HL-60 (cell line): ENCODE measurements around the gene ADIG.

Source experiments
- DNase-seq, 2 experiments: peaks; one replicate each; pipeline ENCODE4 v3.0.0-alpha.2; 2010 to 2020; ENCODE audit warnings: low read depth in 1 of 2, low spot score in 1 of 2
- H3K27ac ChIP-seq: fragments of 250-450 bp; sonication (Bioruptor Pico); replicated peaks from 2 replicates; pipeline ENCODE4 v1.5.1; 2020; ENCODE audit warnings: mild to moderate bottlenecking, moderate library complexity
- H3K27me3 ChIP-seq: fragments of 250-450 bp; sonication (Bioruptor Pico); 2 replicates; pipeline ENCODE4 v1.5.1; 2021; ENCODE audit warnings: mild to moderate bottlenecking, moderate library complexity; ENCODE audit not compliant: insufficient read depth, poor library complexity, severe bottlenecking
- H3K4me3 ChIP-seq: replicated peaks from 2 replicates; pipeline ENCODE4 v1.5.1; 2011; ENCODE audit warnings: mild to moderate bottlenecking, control low read depth, low read length; ENCODE audit not compliant: insufficient read depth
- GABPA ChIP-seq: IDR thresholded peaks from 2 replicates; pipeline ENCODE4 v1.6.1; 2012; ENCODE audit warnings: low read depth
- POLR2AphosphoS5 ChIP-seq: IDR thresholded peaks from 2 replicates; pipeline ENCODE4 v1.6.1; 2012; ENCODE audit warnings: low read depth
- SPI1 ChIP-seq: IDR thresholded peaks from 2 replicates; pipeline ENCODE4 v1.6.1; 2012; ENCODE audit warnings: low read depth, mild to moderate bottlenecking, borderline replicate concordance
- TF ChIP-seq, protein P1 (sequence below): IDR thresholded peaks from one replicate; pipeline ENCODE4 v1.5.1; 2011; ENCODE audit warnings: low read length, control low read depth, inconsistent platforms; ENCODE audit not compliant: insufficient read depth
- TF ChIP-seq, protein P2 (sequence below): IDR thresholded peaks from 2 replicates; pipeline ENCODE4 v1.6.1; 2012; ENCODE audit warnings: low read depth; ENCODE audit not compliant: insufficient replicate concordance

Gene ADIG

DNA sequence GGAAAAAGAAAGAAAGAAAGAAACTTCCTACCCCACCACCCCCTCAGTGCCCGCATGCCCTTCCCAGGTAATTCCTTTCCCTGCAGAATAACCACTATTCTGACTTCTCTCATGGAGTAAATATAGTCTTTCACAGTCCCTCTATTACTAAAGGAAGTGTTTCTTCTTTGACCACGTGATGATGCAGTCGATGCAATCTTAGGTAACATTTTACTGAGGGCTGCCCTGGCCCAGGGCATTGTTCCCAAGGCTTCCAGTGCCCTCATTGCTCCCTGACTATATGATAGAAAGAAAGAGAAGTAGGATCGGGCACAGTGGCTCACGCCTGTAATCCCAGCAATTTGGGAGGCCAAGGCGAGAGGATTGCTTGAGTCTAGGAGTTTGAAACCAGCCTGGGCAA is 49.7 kb downstream of the ADIG start:
- TF ChIP-seq, protein P1, sequence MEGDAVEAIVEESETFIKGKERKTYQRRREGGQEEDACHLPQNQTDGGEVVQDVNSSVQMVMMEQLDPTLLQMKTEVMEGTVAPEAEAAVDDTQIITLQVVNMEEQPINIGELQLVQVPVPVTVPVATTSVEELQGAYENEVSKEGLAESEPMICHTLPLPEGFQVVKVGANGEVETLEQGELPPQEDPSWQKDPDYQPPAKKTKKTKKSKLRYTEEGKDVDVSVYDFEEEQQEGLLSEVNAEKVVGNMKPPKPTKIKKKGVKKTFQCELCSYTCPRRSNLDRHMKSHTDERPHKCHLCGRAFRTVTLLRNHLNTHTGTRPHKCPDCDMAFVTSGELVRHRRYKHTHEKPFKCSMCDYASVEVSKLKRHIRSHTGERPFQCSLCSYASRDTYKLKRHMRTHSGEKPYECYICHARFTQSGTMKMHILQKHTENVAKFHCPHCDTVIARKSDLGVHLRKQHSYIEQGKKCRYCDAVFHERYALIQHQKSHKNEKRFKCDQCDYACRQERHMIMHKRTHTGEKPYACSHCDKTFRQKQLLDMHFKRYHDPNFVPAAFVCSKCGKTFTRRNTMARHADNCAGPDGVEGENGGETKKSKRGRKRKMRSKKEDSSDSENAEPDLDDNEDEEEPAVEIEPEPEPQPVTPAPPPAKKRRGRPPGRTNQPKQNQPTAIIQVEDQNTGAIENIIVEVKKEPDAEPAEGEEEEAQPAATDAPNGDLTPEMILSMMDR = no peak
- TF ChIP-seq, protein P2, sequence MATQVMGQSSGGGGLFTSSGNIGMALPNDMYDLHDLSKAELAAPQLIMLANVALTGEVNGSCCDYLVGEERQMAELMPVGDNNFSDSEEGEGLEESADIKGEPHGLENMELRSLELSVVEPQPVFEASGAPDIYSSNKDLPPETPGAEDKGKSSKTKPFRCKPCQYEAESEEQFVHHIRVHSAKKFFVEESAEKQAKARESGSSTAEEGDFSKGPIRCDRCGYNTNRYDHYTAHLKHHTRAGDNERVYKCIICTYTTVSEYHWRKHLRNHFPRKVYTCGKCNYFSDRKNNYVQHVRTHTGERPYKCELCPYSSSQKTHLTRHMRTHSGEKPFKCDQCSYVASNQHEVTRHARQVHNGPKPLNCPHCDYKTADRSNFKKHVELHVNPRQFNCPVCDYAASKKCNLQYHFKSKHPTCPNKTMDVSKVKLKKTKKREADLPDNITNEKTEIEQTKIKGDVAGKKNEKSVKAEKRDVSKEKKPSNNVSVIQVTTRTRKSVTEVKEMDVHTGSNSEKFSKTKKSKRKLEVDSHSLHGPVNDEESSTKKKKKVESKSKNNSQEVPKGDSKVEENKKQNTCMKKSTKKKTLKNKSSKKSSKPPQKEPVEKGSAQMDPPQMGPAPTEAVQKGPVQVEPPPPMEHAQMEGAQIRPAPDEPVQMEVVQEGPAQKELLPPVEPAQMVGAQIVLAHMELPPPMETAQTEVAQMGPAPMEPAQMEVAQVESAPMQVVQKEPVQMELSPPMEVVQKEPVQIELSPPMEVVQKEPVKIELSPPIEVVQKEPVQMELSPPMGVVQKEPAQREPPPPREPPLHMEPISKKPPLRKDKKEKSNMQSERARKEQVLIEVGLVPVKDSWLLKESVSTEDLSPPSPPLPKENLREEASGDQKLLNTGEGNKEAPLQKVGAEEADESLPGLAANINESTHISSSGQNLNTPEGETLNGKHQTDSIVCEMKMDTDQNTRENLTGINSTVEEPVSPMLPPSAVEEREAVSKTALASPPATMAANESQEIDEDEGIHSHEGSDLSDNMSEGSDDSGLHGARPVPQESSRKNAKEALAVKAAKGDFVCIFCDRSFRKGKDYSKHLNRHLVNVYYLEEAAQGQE = no peak
- TF ChIP-seq POLR2AphosphoS5 = no peak
- no peak for TF ChIP-seq GABPA
- TF ChIP-seq SPI1 = no peak
- no peak overlapping the region for H3K4me3 ChIP-seq

DNA sequence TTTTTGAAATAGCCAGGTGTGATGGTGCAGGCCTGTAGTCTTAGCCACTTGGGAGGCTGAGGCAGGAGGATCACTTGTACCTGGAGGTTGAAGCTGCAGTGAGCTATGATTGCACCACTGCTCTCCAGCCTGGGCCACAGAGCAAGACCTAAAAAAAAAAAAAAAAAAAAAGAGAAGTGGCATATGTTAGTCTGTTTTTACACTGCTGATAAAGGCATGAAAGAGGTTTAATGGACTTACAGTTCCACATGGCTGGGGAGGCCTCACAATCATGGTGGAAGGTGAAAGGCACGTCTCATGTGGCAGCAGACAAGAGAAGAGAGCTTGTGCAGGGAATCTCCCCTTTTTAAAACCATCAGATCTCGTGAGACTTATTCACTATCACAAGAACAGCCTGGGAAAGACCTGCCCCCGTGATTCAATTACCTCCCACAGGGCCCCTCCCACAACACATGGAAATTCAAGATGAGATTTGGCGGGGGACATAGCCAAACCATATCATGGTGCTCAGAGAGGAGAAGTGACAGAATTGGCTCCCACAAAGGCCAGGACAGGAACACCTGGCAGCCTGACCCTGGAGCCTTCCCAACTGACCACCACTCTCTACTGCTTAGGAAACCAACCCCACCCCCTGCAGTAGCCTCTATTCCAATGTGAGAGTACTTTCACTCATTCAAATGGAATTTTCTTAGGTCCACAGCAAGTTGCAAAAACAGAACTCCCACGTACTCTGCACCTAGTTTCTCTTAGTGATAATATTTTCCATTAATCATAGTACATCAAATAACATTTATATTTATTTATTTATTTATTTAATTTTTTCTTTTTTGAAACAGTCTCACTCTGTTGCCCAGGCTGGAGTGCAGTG is 50.4 kb downstream of the ADIG start:
- TF ChIP-seq SPI1 = peak; percentile 40; the same call in 1 of the 2 replicates
- TF ChIP-seq, protein P1 = no peak
- TF ChIP-seq POLR2AphosphoS5 = no peak
- TF ChIP-seq, protein P2 = no peak
- H3K27ac ChIP-seq = no peak overlapping the region
- H3K27me3 ChIP-seq = no peaks in the 10 kb centered on the region
- no peak for DNase-seq
- H3K4me3 ChIP-seq = no peak overlapping the region

More for the DNA sequence above, 49.7 kb downstream of the ADIG start:
- DNase-seq = no peak
- no peaks in the 10 kb centered on the region for H3K27me3 ChIP-seq
- H3K27ac ChIP-seq = no peak overlapping the region

DNA sequence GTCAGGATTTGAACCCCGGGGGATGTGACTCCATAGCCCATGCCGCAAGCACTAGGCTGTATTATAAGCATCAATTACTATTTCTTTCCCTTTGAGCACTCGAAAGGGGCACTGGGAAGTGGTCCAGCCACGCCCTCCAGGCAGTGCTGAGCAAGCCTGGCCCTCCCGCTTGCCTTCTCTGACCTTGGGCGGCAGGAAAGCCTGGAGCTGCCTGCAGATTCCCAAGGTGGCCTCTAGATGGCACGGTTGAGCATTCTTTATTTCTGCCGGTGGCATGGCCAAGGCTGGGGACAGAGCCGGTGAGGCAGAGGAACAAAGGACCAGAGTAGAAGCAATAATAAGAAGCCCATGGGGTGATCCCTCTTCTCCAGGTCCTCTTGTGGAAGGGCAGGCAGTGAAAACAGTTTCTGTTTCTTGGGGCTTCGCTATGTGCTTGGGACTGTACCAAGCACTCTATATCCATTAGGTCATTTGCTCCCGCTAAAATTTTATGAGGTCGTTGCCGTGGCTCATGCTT is 52.6 kb downstream of the ADIG start:
- Histone ChIP-seq H3K27ac (no peak overlapping the region), H3K4me3 (no peak overlapping the region), H3K27me3 (no peaks in the 10 kb centered on the region)
- DNase-seq = peak; percentile 35 to 62
- TF ChIP-seq, protein P1 = peak; percentile 83
- no peak for TF ChIP-seq SPI1
